GM12874 (cell line): ENCODE measurements around the gene TENT4B.

Source experiments
- CTCF ChIP-seq: IDR thresholded peaks from 2 replicates; pipeline ENCODE4 v1.5.1; 2011; ENCODE audit warnings: low read depth, mild to moderate bottlenecking, control low read depth, low read length, moderate library complexity; ENCODE audit not compliant: insufficient read depth

The TENT4B gene

DNA sequence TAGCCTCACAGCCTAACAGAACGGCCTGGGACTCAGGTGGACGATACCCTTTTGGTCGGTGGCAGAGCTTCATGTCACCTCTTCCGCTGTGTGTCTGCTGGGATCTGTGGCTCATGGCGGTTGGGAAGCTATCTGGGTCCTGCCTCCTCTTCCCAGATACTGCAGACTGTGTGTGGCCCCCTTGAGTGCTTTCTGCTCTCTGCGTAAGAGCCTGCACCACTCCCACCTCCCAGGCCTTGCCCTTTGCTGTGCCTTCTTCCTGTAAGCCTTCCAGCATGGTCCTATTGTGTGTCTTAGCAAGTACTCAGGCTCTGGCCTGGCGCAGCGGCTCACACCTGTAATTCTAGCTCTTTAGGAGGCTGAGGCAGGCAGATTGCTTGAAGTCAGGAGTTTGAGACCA is 95.7 kb downstream of the TENT4B start:
- no peak for TF ChIP-seq CTCF

DNA sequence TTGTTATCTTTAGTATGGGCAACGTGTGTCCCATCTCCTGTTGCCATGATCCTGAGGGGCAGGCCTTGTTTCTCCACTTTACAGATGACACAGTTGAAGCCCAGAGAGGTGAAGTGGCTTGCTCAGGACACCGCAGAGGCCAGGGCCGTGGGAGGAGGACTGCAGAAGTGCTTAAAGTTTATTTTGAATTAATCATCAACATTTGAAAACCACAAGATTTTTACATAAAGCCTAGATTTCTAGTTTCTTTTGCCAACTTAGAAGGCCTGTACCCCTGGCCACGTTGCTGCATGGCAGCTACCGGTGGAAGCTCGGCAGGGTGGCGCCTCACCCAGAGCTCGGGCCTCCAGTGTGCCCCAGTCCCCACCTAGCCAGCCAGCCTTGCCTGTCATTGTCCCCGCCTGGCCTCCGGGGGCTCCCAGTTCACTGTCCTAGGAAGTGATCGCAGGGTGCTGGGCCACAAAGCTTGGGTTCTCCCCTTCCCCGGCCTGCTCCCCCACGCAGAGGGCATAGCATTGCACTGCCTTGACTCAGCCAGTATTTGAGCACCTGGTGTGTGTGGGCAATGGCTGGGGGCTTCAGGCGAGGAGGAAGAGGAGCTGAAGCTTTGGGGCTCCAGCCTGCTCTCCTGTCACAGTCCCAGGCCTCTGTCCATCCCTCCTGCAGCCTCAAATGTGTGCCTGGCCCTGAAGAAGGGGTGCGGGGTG is 98.4 kb downstream of the TENT4B start:
- no peak for TF ChIP-seq CTCF

- TF ChIP-seq CTCF, result no peak
Measured at GRCh38 chr16:50252082-50252611, 99.0 kb downstream of the TENT4B start.

- no peak for TF ChIP-seq CTCF
Measured at GRCh38 chr16:50252874-50253513, 99.9 kb downstream of the TENT4B start.

GRCh38 chr16:50253514-50253910 is 100.4 kb downstream of the TENT4B start:
- TF ChIP-seq CTCF, result no peak

GRCh38 chr16:50254072-50254471 is 101.0 kb downstream of the TENT4B start:
- TF ChIP-seq CTCF, result no peak

GRCh38 chr16:50255538-50255937 is 102.4 kb downstream of the TENT4B start:
- TF ChIP-seq CTCF, result no peak
